ENCODE data around the gene ZNF83. TPM values are rescaled to one million over a fixed set of nuclear protein-coding genes. Genes with fewer than 3 reads are reported as not detected.

ZNF83 gene
- total RNA-seq, 2 experiments from 2014 or later, result 23.8 to 27.5 TPM

GRCh38 chr19:52665027-52665426 is 26.9 kb upstream of the ZNF83 start:
- ChIA-PET CTCF (interaction anchor here (0.6 to 1.0 kb wide), 2 partner anchors 8 to 652 kb away, joined by 3 read pairs; no protein-coding TSS in a partner anchor), POLR2A (no interaction called here)
- Mint-ChIP-seq H3K27ac (no peak overlapping the region), H3K4me1 (peaks cover 12% of the 10 kb centered on the region), H3K9me3 (ENCODE audit: low read depth) (no peaks in the 10 kb centered on the region), H3K4me3 (no peak overlapping the region), H3K36me3 (ENCODE audit: low read depth) (peaks cover 58% of the 10 kb centered on the region), H3K27me3 (no peaks in the 10 kb centered on the region)
- ATAC-seq, result no peak
- intact Hi-C loops (cut with DNase I, micrococcal nuclease), result no loop called here
- DNase-seq, result no peak

GRCh38 chr19:52664461-52664860 is 26.3 kb upstream of the ZNF83 start:
- Mint-ChIP-seq H3K9me3 (ENCODE audit: low read depth) (no peaks in the 10 kb centered on the region), H3K27ac (no peak overlapping the region), H3K36me3 (ENCODE audit: low read depth) (peaks cover 58% of the 10 kb centered on the region), H3K27me3 (no peaks in the 10 kb centered on the region), H3K4me1 (peaks cover 9% of the 10 kb centered on the region), H3K4me3 (no peak overlapping the region)
- ATAC-seq (no peak), DNase-seq (no peak)
- intact Hi-C loops (cut with DNase I, micrococcal nuclease), result no loop called here
- POLR2A ChIA-PET, result no interaction called here
- CTCF ChIA-PET, result interaction anchor here (0.6 to 1.1 kb wide), 3 partner anchors 9 to 651 kb away, joined by 3 read pairs; no protein-coding TSS in a partner anchor

- DNase-seq (no peak), ATAC-seq (no peak)
- Mint-ChIP-seq H3K36me3 (ENCODE audit: low read depth) (peaks cover 65% of the 10 kb centered on the region), H3K4me1 (peaks cover 11% of the 10 kb centered on the region), H3K9me3 (ENCODE audit: low read depth) (no peaks in the 10 kb centered on the region), H3K27me3 (no peaks in the 10 kb centered on the region), H3K4me3 (no peak overlapping the region), H3K27ac (no peak overlapping the region)
- CTCF ChIA-PET, result no interaction called here
- intact Hi-C loops (cut with DNase I, micrococcal nuclease), result no loop called here
- POLR2A ChIA-PET, result no interaction called here
These were observed 24.5 kb upstream of the ZNF83 start for GRCh38 chr19:52662631-52663030.

- Mint-ChIP-seq H3K36me3 (ENCODE audit: low read depth) (peaks cover 76% of the 10 kb centered on the region), H3K9me3 (ENCODE audit: low read depth) (peaks cover 2% of the 10 kb centered on the region), H3K4me1 (peaks cover 11% of the 10 kb centered on the region), H3K4me3 (no peak overlapping the region), H3K27me3 (no peaks in the 10 kb centered on the region), H3K27ac (no peak overlapping the region)
- ATAC-seq, result no peak
- intact Hi-C loops (cut with DNase I, micrococcal nuclease), result no loop called here
- no peak for DNase-seq
- ChIA-PET CTCF (no interaction called here), POLR2A (no interaction called here)
These were observed 22.8 kb upstream of the ZNF83 start for GRCh38 chr19:52660981-52661380.

- intact Hi-C loops (cut with DNase I, micrococcal nuclease), result no loop called here
- no peak for ATAC-seq
These were observed 20.9 kb upstream of the ZNF83 start for GRCh38 chr19:52659013-52659412.

GRCh38 chr19:52658595-52658994 is 20.4 kb upstream of the ZNF83 start:
- peaks cover 90% of the 10 kb centered on the region for H3K36me3 Mint-ChIP-seq (ENCODE audit: low read depth)
- ChIA-PET CTCF (no interaction called here), POLR2A (interaction anchor here (0.6 kb wide), 1 partner anchor 30 kb away, joined by 3 read pairs; no protein-coding TSS in a partner anchor)
- peaks cover 6% of the 10 kb centered on the region for H3K4me1 Mint-ChIP-seq
- DNase-seq, result no peak
- intact Hi-C loops (cut with DNase I, micrococcal nuclease), result no loop called here
- no peak for ATAC-seq
- peaks cover 2% of the 10 kb centered on the region for H3K9me3 Mint-ChIP-seq (ENCODE audit: low read depth)
- H3K27me3 Mint-ChIP-seq, result no peaks in the 10 kb centered on the region
- no peak overlapping the region for H3K4me3 Mint-ChIP-seq
- no peak overlapping the region for H3K27ac Mint-ChIP-seq

More at GRCh38 chr19:52659013-52659412, 20.9 kb upstream of the ZNF83 start:
- no peak for DNase-seq
- no peak overlapping the region for H3K27ac Mint-ChIP-seq
- H3K4me1 Mint-ChIP-seq, result peaks cover 6% of the 10 kb centered on the region
- H3K36me3 Mint-ChIP-seq (ENCODE audit: low read depth), result peaks cover 86% of the 10 kb centered on the region
- ChIA-PET POLR2A (interaction anchor here (0.6 kb wide), 1 partner anchor 30 kb away, joined by 3 read pairs; no protein-coding TSS in a partner anchor), CTCF (interaction anchor here (0.7 kb wide), 1 partner anchor 22 kb away, joined by 3 read pairs; no protein-coding TSS in a partner anchor)
- H3K9me3 Mint-ChIP-seq (ENCODE audit: low read depth), result peaks cover 2% of the 10 kb centered on the region
- no peak overlapping the region for H3K4me3 Mint-ChIP-seq
- H3K27me3 Mint-ChIP-seq, result no peaks in the 10 kb centered on the region

- ATAC-seq, result no peak
- no peak for DNase-seq
- ChIA-PET POLR2A (no interaction called here), CTCF (interaction anchor here (0.6 kb wide), 1 partner anchor 13 kb away, joined by 3 read pairs; no protein-coding TSS in a partner anchor)
- Mint-ChIP-seq H3K27me3 (no peaks in the 10 kb centered on the region), H3K4me1 (no peaks in the 10 kb centered on the region), H3K9me3 (ENCODE audit: low read depth) (peaks cover 40% of the 10 kb centered on the region), H3K4me3 (no peak overlapping the region), H3K27ac (no peak overlapping the region), H3K36me3 (ENCODE audit: low read depth) (peaks cover 88% of the 10 kb centered on the region)
- intact Hi-C loops (cut with DNase I, micrococcal nuclease), result no loop called here
These were observed 15.0 kb upstream of the ZNF83 start for GRCh38 chr19:52653161-52653560.

GRCh38 chr19:52651956-52652355 is 13.8 kb upstream of the ZNF83 start:
- intact Hi-C loops (cut with DNase I, micrococcal nuclease), result no loop called here
- ATAC-seq, result no peak
- H3K9me3 Mint-ChIP-seq (ENCODE audit: low read depth), result peaks cover 51% of the 10 kb centered on the region
- no peaks in the 10 kb centered on the region for H3K4me1 Mint-ChIP-seq
- DNase-seq, result no peak
- H3K36me3 Mint-ChIP-seq (ENCODE audit: low read depth), result peaks cover 89% of the 10 kb centered on the region
- H3K27ac Mint-ChIP-seq, result no peak overlapping the region
- no peaks in the 10 kb centered on the region for H3K27me3 Mint-ChIP-seq
- no peak overlapping the region for H3K4me3 Mint-ChIP-seq
- ChIA-PET CTCF (no interaction called here), POLR2A (no interaction called here)

GRCh38 chr19:52648336-52649016 is 10.3 kb upstream of the ZNF83 start:
- no peaks in the 10 kb centered on the region for H3K4me1 Mint-ChIP-seq
- POLR2A ChIA-PET, result interaction anchor here (0.6 kb wide), 1 partner anchor 34 kb away, joined by 3 read pairs; no protein-coding TSS in a partner anchor
- intact Hi-C loops (cut with DNase I, micrococcal nuclease), result no loop called here

GRCh38 chr19:52646571-52647217 is 8.5 kb upstream of the ZNF83 start:
- Mint-ChIP-seq H3K4me1 (no peaks in the 10 kb centered on the region), H3K9me3 (ENCODE audit: low read depth) (peaks cover 51% of the 10 kb centered on the region), H3K4me3 (no peak overlapping the region), H3K36me3 (ENCODE audit: low read depth) (peaks cover 61% of the 10 kb centered on the region), H3K27me3 (no peaks in the 10 kb centered on the region), H3K27ac (no peak overlapping the region)
- ChIA-PET POLR2A (no interaction called here), CTCF (no interaction called here)
- ATAC-seq, result no peak
- no peak for DNase-seq
- intact Hi-C loops (cut with DNase I, micrococcal nuclease), result no loop called here

More at GRCh38 chr19:52648336-52649016, 10.3 kb upstream of the ZNF83 start:
- H3K4me3 Mint-ChIP-seq, result no peak overlapping the region
- ATAC-seq (no peak), DNase-seq (no peak)
- CTCF ChIA-PET, result no interaction called here
- H3K9me3 Mint-ChIP-seq (ENCODE audit: low read depth), result peaks cover 61% of the 10 kb centered on the region
- no peaks in the 10 kb centered on the region for H3K27me3 Mint-ChIP-seq
- H3K36me3 Mint-ChIP-seq (ENCODE audit: low read depth), result peaks cover 75% of the 10 kb centered on the region
- no peak overlapping the region for H3K27ac Mint-ChIP-seq

GRCh38 chr19:52640916-52641315 is 2.8 kb upstream of the ZNF83 start:
- peaks cover 13% of the 10 kb centered on the region for H3K4me1 Mint-ChIP-seq
- no peak for DNase-seq
- ChIA-PET CTCF (no interaction called here), POLR2A (no interaction called here)
- no peak overlapping the region for H3K27ac Mint-ChIP-seq
- peaks cover 18% of the 10 kb centered on the region for H3K9me3 Mint-ChIP-seq (ENCODE audit: low read depth)
- H3K4me3 Mint-ChIP-seq, result no peak overlapping the region
- H3K36me3 Mint-ChIP-seq (ENCODE audit: low read depth), result peaks cover 22% of the 10 kb centered on the region
- intact Hi-C loops (cut with DNase I, micrococcal nuclease), result no loop called here
- no peak for ATAC-seq
- H3K27me3 Mint-ChIP-seq, result no peaks in the 10 kb centered on the region

- H3K4me1 Mint-ChIP-seq, result peaks cover 13% of the 10 kb centered on the region
- ChIA-PET POLR2A (no interaction called here), CTCF (no interaction called here)
- no peaks in the 10 kb centered on the region for H3K27me3 Mint-ChIP-seq
- ATAC-seq (no peak), DNase-seq (no peak)
- H3K9me3 Mint-ChIP-seq (ENCODE audit: low read depth), result peaks cover 15% of the 10 kb centered on the region
- no peak overlapping the region for H3K27ac Mint-ChIP-seq
- peaks cover 18% of the 10 kb centered on the region for H3K36me3 Mint-ChIP-seq (ENCODE audit: low read depth)
- intact Hi-C loops (cut with DNase I, micrococcal nuclease), result loop anchor here (2.0 to 5.0 kb wide), 3 partner anchors 39 to 257 kb away; partner anchors contain the start of genes ZNF320 (in 1 of the 2) and ZNF808 (in 1 of the 2)
- H3K4me3 Mint-ChIP-seq, result no peak overlapping the region
These were observed 1.8 kb upstream of the ZNF83 start for GRCh38 chr19:52639996-52640395.
